K562 (cell line): ENCODE data around the gene TKT. TPM values are rescaled to one million over a fixed set of nuclear protein-coding genes. Genes with fewer than 3 reads are reported as not detected.

Experiments
- ATAC-seq: fragments of 200-7000 bp; cut with Tn5 transposase; 3 replicates; pipeline ENCODE4 v1.9.1; 2020; ENCODE audit warnings: moderate library complexity
- BruUV-seq: library from RNA; stranded (reverse); fragments of 400-500 nt; replicated peaks from 2 replicates; lab custom pipeline; 2021; lab: Mats Ljungman, UMichigan
- CTCF ChIA-PET: fragments of 300-600 bp; formaldehyde crosslinking; extraction: SDS; loops from one replicate; lab custom pipeline; 2021; ENCODE audit warnings: low intra/inter-chr PET ratio; lab: Yijun Ruan, JAX
- POLR2A ChIA-PET: fragments of 300-600, 350-650 bp; sonication (Branson Sonifier 250); formaldehyde crosslinking; extraction: SDS; loops from one replicate; lab custom pipeline; 2021; ENCODE audit warnings: antibody characterized with exemption, inconsistent platforms; lab: Yijun Ruan, JAX
- DNase-seq, 4 experiments: peaks; one replicate each; pipeline versions ENCODE4 v3.0.0 to v3.0.0-alpha.2; 2011 to 2018; ENCODE audit warnings: low spot score in 3 of 4, mixed read lengths in 3 of 4; ENCODE audit errors: extremely low read depth in 1 of 4
- FAIRE-seq: peaks from 2 replicates; lab custom pipeline; 2011; peaks lifted over from hg19 to GRCh38; lab: Jason Lieb, UNC
- H2AFZ ChIP-seq: 2 replicates; pipeline ENCODE4 v1.6.0; 2011; ENCODE audit warnings: low read depth, low read length, control low read depth, inconsistent platforms
- H3K27ac ChIP-seq: fragments of 200-600 bp; 3 replicates; pipeline ENCODE4 v1.8.0; 2011; ENCODE audit warnings: low read depth, mild to moderate bottlenecking, control low read depth, inconsistent platforms, low read length, moderate library complexity, mixed read lengths; ENCODE audit errors: extremely low read depth
- H3K27me3 ChIP-seq, 2 experiments: fragments of 300-600 bp in 1 of 2; 2 replicates in 1 of 2; 3 replicates in 1 of 2; pipeline versions ENCODE4 v1.6.0 to v1.8.0; 2011; ENCODE audit warnings: inconsistent platforms in 2 of 2, low read length in 2 of 2, mild to moderate bottlenecking in 1 of 2, mixed read lengths in 1 of 2, moderate library complexity in 1 of 2; ENCODE audit not compliant: control insufficient read depth in 2 of 2, insufficient read depth in 2 of 2
- H3K36me3 ChIP-seq: fragments of 300-600 bp; 3 replicates; pipeline ENCODE4 v1.8.0; 2011; ENCODE audit warnings: mild to moderate bottlenecking, low read length, inconsistent platforms; ENCODE audit not compliant: control insufficient read depth, insufficient read depth
- H3K4me1 ChIP-seq, 2 experiments: fragments of 200-600 bp in 1 of 2; replicated peaks in 1 of 2; 2 replicates in 1 of 2; 3 replicates in 1 of 2; pipeline versions ENCODE4 v1.5.1 to v1.8.0; 2011; ENCODE audit warnings: inconsistent platforms in 2 of 2, low read length in 2 of 2, mild to moderate bottlenecking in 1 of 2, mixed read lengths in 1 of 2, moderate library complexity in 1 of 2; ENCODE audit not compliant: control insufficient read depth in 2 of 2, insufficient read depth in 2 of 2
- H3K4me2 ChIP-seq: 2 replicates; pipeline ENCODE4 v1.6.1; 2011; ENCODE audit warnings: low read length, control low read depth, inconsistent platforms, mixed read lengths; ENCODE audit not compliant: insufficient read depth
- H3K4me3 ChIP-seq: fragments of 200-600 bp; sonication (generic), shearing (Covaris generic); 2 replicates; pipeline ENCODE4 v1.5.1; 2016; ENCODE audit warnings: control low read depth, inconsistent platforms
- H3K79me2 ChIP-seq: fragments of 200-600 bp; 3 replicates; pipeline ENCODE4 v1.8.0; 2011; ENCODE audit warnings: low read length, inconsistent platforms; ENCODE audit not compliant: control insufficient read depth, insufficient read depth
- H3K9ac ChIP-seq, 2 experiments: 2 replicates each; pipeline versions ENCODE4 v1.6.0 to v1.6.1; 2011; ENCODE audit warnings: low read depth in 2 of 2, low read length in 2 of 2, control low read depth in 1 of 2, inconsistent platforms in 1 of 2, mild to moderate bottlenecking in 1 of 2, mixed read lengths in 1 of 2; ENCODE audit not compliant: insufficient read depth in 1 of 2
- H3K9me1 ChIP-seq: one replicate; pipeline ENCODE4 v1.6.0; 2011; ENCODE audit warnings: inconsistent platforms, mild to moderate bottlenecking, low read length, moderate library complexity; ENCODE audit not compliant: control insufficient read depth, insufficient read depth
- H3K9me3 ChIP-seq: replicated peaks from 2 replicates; pipeline ENCODE4 v1.5.1; 2011; ENCODE audit warnings: low read depth, low read length, inconsistent platforms; ENCODE audit not compliant: control insufficient read depth, insufficient read depth
- H4K20me1 ChIP-seq: replicated peaks from 2 replicates; pipeline ENCODE4 v1.6.1; 2011; ENCODE audit warnings: low read length, inconsistent platforms, mixed read lengths; ENCODE audit not compliant: control insufficient read depth, insufficient read depth
- EGR1 ChIP-seq: fragments of 450-650 bp; conservative IDR thresholded peaks from 2 replicates; pipeline ENCODE4 v1.6.1; 2017; ENCODE audit warnings: mild to moderate bottlenecking
- ELF1 ChIP-seq: fragments of 200-800 bp; sonication (Bioruptor generic); IDR thresholded peaks from 2 replicates; pipeline ENCODE4 v1.6.1; 2016; ENCODE audit warnings: missing genetic modification characterization, missing compliant biosample characterization
- MYC ChIP-seq, 2 experiments: fragments of 250-450 bp in 1 of 2; sonication (Bioruptor Pico) in 1 of 2; IDR thresholded peaks; 2 replicates each; pipeline versions ENCODE4 v1.5.1 to v1.6.1; 2012 to 2021; ENCODE audit warnings: low read depth in 2 of 2, borderline replicate concordance in 1 of 2, improper control_type of control experiment in 1 of 2, low read length in 1 of 2, mild to moderate bottlenecking in 1 of 2, moderate library complexity in 1 of 2
- NR2C2 ChIP-seq, 2 experiments: fragments of 200-800 bp in 1 of 2; sonication (Bioruptor generic) in 1 of 2; sonication (generic) in 1 of 2; formaldehyde crosslinking in 1 of 2; IDR thresholded peaks; 2 replicates each; pipeline versions ENCODE4 v1.6.1 to v1.8.0; 2016 to 2022; ENCODE audit warnings: mild to moderate bottlenecking in 1 of 2, missing compliant biosample characterization in 1 of 2, missing genetic modification characterization in 1 of 2, missing genetic modification reagents in 1 of 2
- TFE3 ChIP-seq: fragments of 450-650 bp; formaldehyde crosslinking; IDR thresholded peaks from 2 replicates; pipeline ENCODE4 v1.4.0; 2020; ENCODE audit warnings: mild to moderate bottlenecking, mixed read lengths
- THRB ChIP-seq: fragments of 450-650 bp; formaldehyde crosslinking; conservative IDR thresholded peaks from 2 replicates; pipeline ENCODE4 v1.4.0; 2022; ENCODE audit warnings: mild to moderate bottlenecking, missing genetic modification characterization
- ZBTB49 ChIP-seq: sonication (generic); formaldehyde crosslinking; IDR thresholded peaks from 2 replicates; pipeline ENCODE4 v1.8.0; 2022; ENCODE audit warnings: missing genetic modification reagents, mild to moderate bottlenecking, borderline replicate concordance
- ZNF124 ChIP-seq: sonication (generic); formaldehyde crosslinking; IDR thresholded peaks from 2 replicates; pipeline ENCODE4 v1.8.1; 2022; ENCODE audit warnings: missing genetic modification reagents
- ZNF232 ChIP-seq: sonication (generic); formaldehyde crosslinking; IDR thresholded peaks from 2 replicates; pipeline ENCODE4 v1.8.0; 2022; ENCODE audit warnings: mild to moderate bottlenecking, missing genetic modification reagents
- ZNF639 ChIP-seq, 2 experiments: fragments of 200-800 bp in 1 of 2; sonication (Bioruptor generic) in 1 of 2; sonication (generic) in 1 of 2; formaldehyde crosslinking in 1 of 2; IDR thresholded peaks in 1 of 2; conservative IDR thresholded peaks in 1 of 2; 2 replicates each; pipeline versions ENCODE4 v1.5.0 to v1.6.1; 2016 to 2020; ENCODE audit warnings: missing compliant biosample characterization in 1 of 2, missing genetic modification characterization in 1 of 2, missing genetic modification reagents in 1 of 2
- ZNF79 ChIP-seq: fragments of 250-450 bp; sonication (Bioruptor Pico); IDR thresholded peaks from 2 replicates; pipeline ENCODE4 v1.4.0; 2020; ENCODE audit warnings: low read depth, mild to moderate bottlenecking, moderate library complexity
- WGBS: fragments of 100-300 bp; shearing (Covaris generic); methylation state at CpG from one replicate; pipeline ENCODE4 v1.1.6; 2016; ENCODE audit warnings: low coverage, mixed read lengths; ENCODE audit not compliant: insufficient coverage; ENCODE audit errors: missing lambda C conversion rate; 5-methylcytosine and 5-hydroxymethylcytosine counted together
- in situ Hi-C: fragments of 300-500 bp; cut with MboI; formaldehyde crosslinking; loops from 4 replicates; pipeline ENCODE4 v1.15.0; 2018; ENCODE audit warnings: inconsistent platforms, mixed read lengths
- intact Hi-C: fragments of 100-400 bp; cut with micrococcal nuclease; formaldehyde crosslinking; loops from 2 replicates; pipeline ENCODE4 v1.14.2; 2022
- polyA plus RNA-seq, 8 experiments: library from polyadenylated mRNA; depleted of rRNA in 4 of 8; stranded (reverse) in 5 of 8; unstranded in 3 of 8; fragments of >200 nt; fragmentation: Nextera tagmentation in 2 of 8; fragmentation: Illumina TruSeq in 1 of 8; extraction: Ambion mirVana in 2 of 8; extraction: Trizol in 1 of 8; gene quantifications; 2 replicates each; pipeline versions ENCODE4 v1.2.1 to v1.2.3, GENCODE V29; 2011 to 2014; ENCODE audit warnings: inconsistent platforms in 1 of 8, missing spikeins in 1 of 8
- total RNA-seq, 7 experiments: library from RNA; depleted of rRNA in 6 of 7; stranded (reverse); fragments of >200 nt in 6 of 7; fragmentation: Illumina TruSeq in 2 of 7; extraction: Trizol in 2 of 7; gene quantifications; 2 replicates each; pipeline versions ENCODE4 v1.2.1 to v1.2.3, GENCODE V29; 2011 to 2021; ENCODE audit warnings: low replicate concordance in 1 of 7

Gene TKT
- total and polyA plus RNA-seq, 9 of the 15 experiments (the other 6 are each of a cell fraction or from before 2014, with no cell fraction given) = 58.1 to 401 (median 187) TPM

- WGBS = 89% methylated on average over 4 of the region's 6 CpGs
- POLR2A ChIA-PET = interaction anchor here (0.7 kb wide), 1 partner anchor 41 kb away, joined by 3 read pairs; no protein-coding TSS in a partner anchor
- Histone ChIP-seq H3K9me1 (no peaks in the 10 kb centered on the region), H4K20me1 (peaks cover 8% of the 10 kb centered on the region), H3K27me3 (no peaks in the 10 kb centered on the region), H3K4me3 (no peak overlapping the region), H3K79me2 (peaks cover 19% of the 10 kb centered on the region), H3K4me2 (no peak overlapping the region), H2AFZ (no peak overlapping the region), H3K4me1 (peaks cover 12 to 22% of the 10 kb centered on the region in 2 experiments), H3K27ac (no peak overlapping the region; the same call in 2 of the 3 replicates), H3K9ac (no peak overlapping the region), H3K36me3 (peaks cover 93% of the 10 kb centered on the region), H3K9me3 (no peaks in the 10 kb centered on the region)
- DNase-seq (no peak), ATAC-seq (no peak), FAIRE-seq (no peak)
- intact Hi-C loops (no loop called here), in situ Hi-C loops (no loop called here)
- TF ChIP-seq ZNF639 (CRISPR knock-in tag; conservative IDR thresholded peaks at IDR 0.05 in 1 of 2, IDR thresholded peaks at IDR 0.05 in 1 of 2) (no peak), ELF1 (tag) (no peak), THRB (CRISPR knock-in tag) (no peak), NR2C2 (CRISPR knock-in tag; IDR thresholded peaks at IDR 0.05) (no peak), NR2C2 (tag; IDR thresholded peaks at IDR 0.05) (no peak), TFE3 (no peak), ZNF232 (CRISPR knock-in tag) (no peak), ZNF79 (CRISPR knock-in tag) (no peak), MYC (IDR thresholded peaks at IDR 0.05; ENCODE audit: low read depth, low read length) (no peak), MYC (CRISPR knock-in tag; IDR thresholded peaks at IDR 0.05; ENCODE audit: borderline replicate concordance, low read depth) (no peak), ZNF124 (CRISPR knock-in tag) (no peak), ZBTB49 (CRISPR knock-in tag) (no peak), EGR1 (no peak)
- CTCF ChIA-PET = no interaction called here
- no TSS peak for BruUV-seq
Observed at GRCh38 chr3:53238051-53238850, 17.6 kb downstream of the TKT start.
